Motor neuron (in vitro differentiated cells): Measurements from ENCODE around the gene PGBD1. TPM values are rescaled to one million over a fixed set of nuclear protein-coding genes. Genes with fewer than 3 reads are reported as not detected.

ENCODE experiments used
- ATAC-seq, 8 experiments: fragments of 200-7000 bp; cut with Tn5 transposase; replicated peaks in 6 of 8; 2 replicates each; pipeline ENCODE4 v1.8.0; 2021; ENCODE audit warnings: mild to moderate bottlenecking in 8 of 8, moderate library complexity in 8 of 8
- H3K27ac ChIP-seq, 2 donors: fragments of 250-450 bp; sonication (Bioruptor Pico); 2 replicates each; pipeline ENCODE4 v1.9.0; 2021; ENCODE audit warnings: antibody characterized with exemption in 2 of 2, mild to moderate bottlenecking in 2 of 2, moderate library complexity in 1 of 2
- H3K4me1 ChIP-seq, 2 donors: fragments of 250-450 bp; sonication (Bioruptor Pico); replicated peaks in 1 of 2; 2 replicates each; pipeline ENCODE4 v1.6.1; 2021; ENCODE audit warnings: antibody characterized with exemption in 2 of 2, mild to moderate bottlenecking in 2 of 2, moderate library complexity in 1 of 2
- H3K4me3 ChIP-seq, 5 donors: fragments of 250-450 bp; sonication (Bioruptor Pico); 2 replicates each; pipeline ENCODE4 v1.9.0; 2021; ENCODE audit warnings: antibody characterized with exemption in 5 of 5, mild to moderate bottlenecking in 5 of 5, moderate library complexity in 4 of 5
- WGBS, 10 experiments: fragments of 450-650 bp; shearing (Covaris generic); methylation state at CpG; one replicate each; pipeline ENCODE4 v1.0.0; 2022; 5-methylcytosine and 5-hydroxymethylcytosine counted together
- in situ Hi-C, 9 experiments: fragments of 400-800 bp; cut with MboI; loops; one replicate each; pipeline ENCODE4 v1.15.0; 2021; ENCODE audit warnings: low sequenced_read_pairs in 9 of 9, low pct_unique_long_range_greater_than_20kb in 2 of 9; ENCODE audit not compliant: unreplicated experiment in 9 of 9
- total RNA-seq, 8 experiments: library from RNA; unstranded; fragments of 300-600 nt; gene quantifications; 2 replicates each; pipeline versions ENCODE4 v1.2.3 to v1.2.4, GENCODE V29; 2022

PGBD1 gene
- total RNA-seq, 8 experiments from 2014 or later: 0.81 to 11.5 (median 7.5) TPM

DNA sequence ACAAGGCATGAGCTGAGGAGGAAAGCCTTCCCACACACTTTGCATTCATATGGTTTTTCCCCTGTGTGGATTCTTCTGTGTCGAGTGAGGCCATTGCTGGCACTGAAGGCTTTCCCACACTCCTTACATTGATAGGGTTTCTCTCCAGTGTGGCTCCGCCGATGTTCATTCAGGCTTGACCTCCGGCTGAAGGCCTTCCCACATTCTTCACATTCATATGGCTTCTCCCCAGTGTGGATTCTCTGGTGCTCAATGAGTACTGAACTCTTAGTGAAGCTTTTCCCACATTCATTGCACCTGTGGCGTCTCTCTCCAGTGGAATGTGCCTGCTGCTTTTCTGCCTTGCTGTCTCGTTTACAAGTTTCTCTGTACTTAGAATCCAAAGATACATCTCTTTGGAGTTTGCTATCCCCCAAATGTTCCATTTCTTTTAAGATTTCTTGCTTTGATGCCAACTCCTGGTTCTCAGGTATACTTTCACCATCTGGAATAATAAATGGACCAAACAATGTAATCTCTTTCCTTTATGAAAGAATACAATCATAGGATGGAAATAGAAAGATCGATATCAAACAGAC lies 45.1 kb downstream of the PGBD1 start:
- ATAC-seq: no peak
- WGBS, 10 experiments: 14 to 100% (median 67%) methylated on average over 2 to 6 of the region's 7 CpGs; no CpG with 5 or more reads in 1 of the 10 experiments
- H3K4me1 ChIP-seq: no peaks in the 10 kb centered on the region
- H3K27ac ChIP-seq: no peak overlapping the region
- in situ Hi-C loops: no loop called here
- H3K4me3 ChIP-seq: no peak overlapping the region

- WGBS, 10 experiments: 0 to 83% (median 46%) methylated on average over 1 of the region's 1 CpG; no CpG with 5 or more reads in 2 of the 10 experiments
- Histone ChIP-seq H3K4me1 (peaks cover 3 to 5% of the 10 kb centered on the region in 2 donors), H3K4me3 (no peak overlapping the region), H3K27ac (no peak overlapping the region)
- ATAC-seq: no peak
- in situ Hi-C loops: no loop called here
Measured at GRCh38 chr6:28330041-28330440, 48.7 kb downstream of the PGBD1 start.

DNA sequence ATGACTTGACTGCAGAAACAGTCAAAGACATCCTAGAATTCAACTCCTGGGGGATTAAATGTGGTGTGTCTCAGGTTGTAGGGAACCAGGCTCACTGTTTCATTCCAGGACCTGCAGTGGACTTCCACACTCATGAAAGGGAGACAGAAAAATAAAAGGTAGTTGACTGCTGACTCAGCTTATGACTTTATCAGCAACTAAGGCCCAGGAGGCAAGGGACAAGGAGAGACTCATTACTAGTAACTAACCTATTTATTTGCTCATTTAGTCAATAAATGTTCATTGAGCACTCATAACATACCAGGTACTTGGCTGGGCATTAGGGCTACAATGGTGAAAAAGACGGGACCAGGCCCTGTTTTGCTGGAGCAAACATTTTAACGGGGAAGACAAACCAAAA lies 51.7 kb downstream of the PGBD1 start:
- ATAC-seq: no peak
- 49 to 100% (median 92%) methylated on average over 1 to 2 of the region's 2 CpGs; no CpG with 5 or more reads in 1 of the 10 experiments for WGBS, 10 experiments
- H3K4me1 ChIP-seq: peaks cover 15 to 19% of the 10 kb centered on the region in 2 donors
- H3K4me3 ChIP-seq: no peak overlapping the region
- no peak overlapping the region for H3K27ac ChIP-seq
- in situ Hi-C loops: no loop called here

GRCh38 chr6:28333599-28334018 lies 52.2 kb downstream of the PGBD1 start:
- ATAC-seq: no peak
- in situ Hi-C loops: no loop called here
- H3K4me3 ChIP-seq: no peak overlapping the region
- no peak overlapping the region for H3K27ac ChIP-seq
- H3K4me1 ChIP-seq: peaks cover 16 to 20% of the 10 kb centered on the region in 2 donors
- WGBS, 10 experiments: 50 to 89% (median 84%) methylated on average over 1 of the region's 1 CpG; no CpG with 5 or more reads in 4 of the 10 experiments

DNA sequence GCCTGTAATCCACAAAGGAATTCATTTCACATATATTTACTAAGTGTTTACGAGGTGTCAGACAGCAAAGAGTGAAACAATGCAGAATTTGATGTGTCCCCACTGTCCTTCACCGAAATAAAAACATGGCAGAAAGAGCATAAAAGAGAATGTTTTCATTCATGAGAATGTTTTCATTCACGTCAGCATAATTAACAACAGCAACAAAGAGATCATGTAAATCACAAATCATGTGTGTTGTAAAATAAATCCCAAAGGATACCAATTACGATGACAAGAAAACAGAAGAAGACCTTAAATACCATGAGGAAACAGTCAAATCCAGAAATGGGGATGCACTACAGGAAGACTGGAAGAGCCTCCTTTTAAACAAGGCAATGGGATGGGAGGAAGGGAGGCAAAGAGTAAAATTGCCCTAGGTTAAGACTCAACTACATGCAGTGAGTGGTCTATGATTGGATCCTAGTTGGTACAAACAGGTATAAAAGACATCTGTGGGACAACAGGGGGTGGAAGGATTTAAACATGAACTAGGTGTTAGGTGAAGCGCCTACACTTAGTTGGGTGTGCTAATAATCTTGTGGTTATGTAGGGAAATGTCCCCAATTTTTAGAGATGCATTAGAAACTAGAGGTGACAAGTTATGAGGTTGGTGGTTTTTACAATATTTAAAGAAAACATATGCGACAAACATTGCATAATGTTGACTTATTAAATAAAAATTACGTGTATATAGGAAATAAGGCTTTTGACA lies 53.1 kb downstream of the PGBD1 start:
- peaks cover 16 to 20% of the 10 kb centered on the region in 2 donors for H3K4me1 ChIP-seq
- WGBS, 10 experiments: 40 to 100% (median 86%) methylated on average over 2 to 7 of the region's 7 CpGs
- peak overlapping the region; percentile 98 for H3K27ac ChIP-seq
- in situ Hi-C loops: no loop called here
- peak overlapping the region in 2 of 5 donors; percentile 73 to 77 for H3K4me3 ChIP-seq
- no peak for ATAC-seq

- Histone ChIP-seq H3K4me1 (peaks cover 16 to 20% of the 10 kb centered on the region in 2 donors), H3K4me3 (peak overlapping the region; percentile 62 to 88 (median 73))
- in situ Hi-C loops: no loop called here
Measured at GRCh38 chr6:28335040-28335563, 53.7 kb downstream of the PGBD1 start.

DNA sequence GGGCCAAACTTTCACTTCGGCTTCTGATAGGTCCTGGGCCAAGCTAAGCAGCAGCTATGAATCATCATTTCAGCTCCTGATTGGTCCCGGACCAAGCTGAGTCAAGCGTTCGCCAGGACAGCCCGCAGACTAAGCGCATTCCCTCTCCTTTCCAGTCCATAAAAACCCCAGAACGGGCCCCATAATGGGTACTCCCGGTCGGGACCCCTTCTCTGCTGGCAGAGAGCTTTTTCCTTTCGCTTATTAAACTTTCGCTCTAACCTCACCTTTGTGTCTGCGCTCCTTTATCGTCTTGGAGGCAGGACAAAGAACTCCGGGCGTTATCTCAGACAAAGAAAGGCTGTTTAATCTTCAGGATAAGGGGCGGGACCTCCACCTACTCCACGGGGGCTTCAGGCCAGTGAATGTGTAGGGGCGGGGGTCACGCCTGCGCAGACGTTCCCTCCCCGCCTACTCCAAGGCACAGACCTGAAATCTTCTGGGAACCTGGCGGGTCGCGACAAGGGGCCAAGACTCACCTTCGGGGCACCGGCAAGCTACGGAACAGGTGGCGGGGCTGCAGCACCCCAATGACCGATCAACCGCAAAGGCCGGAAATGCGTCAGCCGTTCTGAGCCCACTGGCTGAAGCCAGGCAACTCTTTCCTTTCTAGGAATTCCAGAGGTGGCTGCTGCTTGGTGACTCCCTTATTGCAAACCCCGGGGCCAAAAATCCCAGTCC lies 54.4 kb downstream of the PGBD1 start, which contains the start of gene ZSCAN31:
ZSCAN31 (minus strand) TSS at position 585 of the 720 bp plus-strand sequence. CDS start 6,465 bp downstream, outside the sequence.
- ATAC-seq: peak; percentile 94 to 97 (median 95)
- Histone ChIP-seq H3K27ac (peak within 1 kb of the TSS; percentile 98), H3K4me3 (peak within 1 kb of the TSS; percentile 62 to 88 (median 73)), H3K4me1 (peaks cover 16 to 20% of the 10 kb centered on the region in 2 donors)
- in situ Hi-C loops: no loop called here
- WGBS, 10 experiments: 0 to 2% (median 0%) methylated on average over 1 to 9 of the region's 35 CpGs; no CpG with 5 or more reads in 2 of the 10 experiments

More at GRCh38 chr6:28335040-28335563, 53.7 kb downstream of the PGBD1 start:
- ATAC-seq: peak in 1 of 8 experiments; percentile 1
- WGBS, 10 experiments: 11 to 62% (median 54%) methylated on average over 2 to 10 of the region's 12 CpGs; no CpG with 5 or more reads in 4 of the 10 experiments
- H3K27ac ChIP-seq: peak overlapping the region; percentile 98

GRCh38 chr6:28336284-28337120 lies 55.1 kb downstream of the PGBD1 start:
- in situ Hi-C loops: no loop called here
- peak in 5 of 8 experiments; percentile 2 to 15 (median 4) for ATAC-seq
- peak overlapping the region; percentile 98 for H3K27ac ChIP-seq
- peaks cover 16 to 20% of the 10 kb centered on the region in 2 donors for H3K4me1 ChIP-seq
- H3K4me3 ChIP-seq: peak overlapping the region; percentile 62 to 88 (median 73)
- WGBS, 10 experiments: 7 to 35% (median 22%) methylated on average over 5 to 22 of the region's 24 CpGs

DNA sequence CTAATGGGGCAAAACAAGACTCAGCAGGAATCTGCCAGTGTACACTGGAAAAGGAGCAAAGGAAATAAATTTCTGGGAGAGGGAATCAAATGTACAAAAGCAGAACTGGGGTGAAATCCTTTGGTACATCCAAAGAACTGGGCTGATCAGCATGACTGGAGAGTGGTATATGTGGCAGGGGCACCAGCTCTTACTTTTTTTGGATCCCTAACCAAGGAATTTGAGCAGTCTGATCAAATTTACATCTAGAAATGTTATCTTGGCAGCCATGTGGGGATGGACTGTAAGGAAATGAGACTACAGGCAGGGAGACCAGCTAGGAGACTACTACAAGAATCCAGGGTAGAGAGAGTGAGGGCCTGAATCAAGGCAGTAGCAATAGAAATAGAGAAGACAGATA lies 55.7 kb downstream of the PGBD1 start:
- Histone ChIP-seq H3K4me3 (peak overlapping the region; percentile 62 to 88 (median 73)), H3K4me1 (peaks cover 16 to 20% of the 10 kb centered on the region in 2 donors), H3K27ac (peak overlapping the region; percentile 98)
- ATAC-seq: no peak
- in situ Hi-C loops: no loop called here

DNA sequence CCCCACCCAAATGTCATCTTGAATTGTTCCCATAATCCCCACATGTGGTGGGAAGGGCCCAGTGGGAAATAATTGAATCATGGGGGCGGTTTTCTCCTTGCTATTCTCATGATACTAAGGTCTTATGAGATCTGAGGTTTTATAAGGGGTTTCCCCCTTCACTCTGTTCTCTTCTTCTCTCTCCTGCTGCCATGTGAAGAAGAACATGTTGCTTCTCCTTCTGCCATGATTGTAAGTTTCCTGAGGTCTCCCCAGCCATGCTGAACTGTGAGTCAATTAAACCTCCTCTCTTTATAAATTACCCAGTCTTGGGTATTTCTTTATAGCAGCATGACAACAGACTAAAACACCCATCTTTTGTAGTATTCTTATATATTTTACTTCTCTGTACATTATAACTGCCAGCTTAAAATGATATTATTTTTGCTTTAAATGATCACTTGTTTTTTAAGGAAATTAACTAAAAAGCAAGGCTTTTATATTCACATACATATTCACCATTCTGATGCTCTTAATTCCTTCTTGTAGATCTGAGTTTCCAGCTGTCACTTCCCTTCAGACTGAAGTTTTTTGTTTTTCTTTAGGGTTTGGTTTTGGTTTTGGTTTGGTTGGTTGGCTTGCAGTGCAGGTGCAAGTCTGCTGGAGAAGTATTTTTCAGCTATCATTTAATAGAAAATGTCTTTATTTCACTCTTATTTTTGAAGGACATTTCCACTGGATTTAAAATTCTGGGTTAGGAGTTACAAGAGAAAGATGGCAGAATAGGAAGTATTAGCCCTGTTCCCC lies 59.1 kb downstream of the PGBD1 start:
- no peak overlapping the region for H3K4me3 ChIP-seq
- 0 to 75% (median 33%) methylated on average over 1 of the region's 1 CpG; no CpG with 5 or more reads in 7 of the 10 experiments for WGBS, 10 experiments
- in situ Hi-C loops: no loop called here
- no peak for ATAC-seq
- no peak overlapping the region for H3K27ac ChIP-seq
- H3K4me1 ChIP-seq: peaks cover 12 to 13% of the 10 kb centered on the region in 2 donors

DNA sequence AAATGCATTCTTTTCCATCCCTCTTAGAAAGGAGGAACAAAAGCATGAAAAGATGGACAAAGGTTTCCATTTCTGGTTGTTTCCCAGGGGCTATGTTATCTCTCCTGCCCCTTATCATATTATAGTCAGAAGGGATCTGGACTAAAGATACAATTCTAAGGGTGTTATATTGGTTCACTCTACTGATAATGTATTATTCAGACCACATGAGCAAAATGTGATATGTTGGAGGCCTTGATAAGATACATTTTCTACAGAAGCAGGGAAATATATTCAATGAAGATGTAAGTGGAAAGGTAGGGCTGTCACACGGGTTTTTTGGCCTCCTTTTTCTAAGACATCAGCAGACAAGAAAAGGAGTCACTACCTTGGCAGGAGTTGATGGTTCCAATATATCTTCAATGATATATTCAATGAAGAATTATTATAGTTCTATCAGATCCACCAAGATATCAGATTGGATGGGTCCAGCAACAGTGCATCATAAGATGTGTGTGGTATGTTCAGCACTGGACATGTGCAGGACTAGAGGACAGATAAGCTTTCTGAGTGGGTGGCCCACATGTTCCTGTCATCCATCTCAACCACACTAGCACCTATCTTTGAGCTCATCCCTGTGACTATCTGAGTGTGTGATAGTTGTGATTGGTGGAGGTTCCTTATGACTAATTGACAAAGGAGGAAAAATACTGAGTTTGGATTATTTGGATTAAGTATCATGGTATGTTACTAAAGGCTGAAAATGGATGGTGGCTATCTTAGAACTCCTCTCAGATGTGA lies 62.7 kb downstream of the PGBD1 start:
- Histone ChIP-seq H3K4me3 (no peak overlapping the region), H3K27ac (no peak overlapping the region), H3K4me1 (no peaks in the 10 kb centered on the region)
- WGBS, 10 experiments: 0 to 40% (median 18%) methylated on average over 1 of the region's 1 CpG; no CpG with 5 or more reads in 5 of the 10 experiments
- in situ Hi-C loops: no loop called here
- no peak for ATAC-seq
